Fibroblast of the aortic adventitia (primary cell): ENCODE measurements around the gene GGA1. TPM values are rescaled to one million over a fixed set of nuclear protein-coding genes. Genes with fewer than 3 reads are reported as not detected.
"Not testable (repeated sequence)": the region's sequence is repeated elsewhere in the genome, so short reads cannot be mapped to it uniquely, and the experiment has no call there.

Experiments used
- DNase-seq: peaks from one replicate; pipeline ENCODE4 v3.0.0-alpha.2; 2010; ENCODE audit warnings: low read depth
- H3K4me3 ChIP-seq: 2 replicates; pipeline ENCODE4 v1.5.1; 2011; ENCODE audit warnings: low read depth, mild to moderate bottlenecking, control low read depth, low read length, moderate library complexity
- CTCF ChIP-seq: IDR thresholded peaks from 2 replicates; pipeline ENCODE4 v1.5.1; 2011; ENCODE audit warnings: mild to moderate bottlenecking, low read length, control low read depth, inconsistent platforms; ENCODE audit not compliant: insufficient read depth
- total RNA-seq: library from RNA; depleted of rRNA; stranded (reverse); fragments of >200 nt; gene quantifications from 2 replicates; pipeline ENCODE4 v1.2.3, GENCODE V29; 2012; ENCODE audit warnings: low replicate concordance

Gene GGA1
- total RNA-seq, 1 donor: 35.0 TPM

- H3K4me3 ChIP-seq: no peak overlapping the region
- no peak for TF ChIP-seq CTCF
- DNase-seq: no peak
Measured at GRCh38 chr22:37650463-37651136, 42.0 kb downstream of the GGA1 start.

- DNase-seq: no peak
- H3K4me3 ChIP-seq: no peak overlapping the region
- TF ChIP-seq CTCF: no peak
Measured at GRCh38 chr22:37654563-37655251, 46.1 kb downstream of the GGA1 start.

- H3K4me3 ChIP-seq: no peak overlapping the region
- no peak for TF ChIP-seq CTCF
- no peak for DNase-seq
Measured at GRCh38 chr22:37655252-37655563, 46.6 kb downstream of the GGA1 start.

- not testable (repeated sequence) for DNase-seq, H3K4me3 ChIP-seq
Measured at GRCh38 chr22:37656583-37656982, 47.9 kb downstream of the GGA1 start.

- no peak for DNase-seq
- peak overlapping the region; percentile 74 for H3K4me3 ChIP-seq
- no peak for TF ChIP-seq CTCF
Measured at GRCh38 chr22:37657590-37658132, 49.0 kb downstream of the GGA1 start.

- no peak for TF ChIP-seq CTCF
- peak within 1 kb of the TSS; percentile 78 for H3K4me3 ChIP-seq
- DNase-seq: peak; percentile 100
Measured at GRCh38 chr22:37658133-37659065, 49.8 kb downstream of the GGA1 start, which contains the start of gene PDXP. Gene PDXP, plus strand, starts transcription at chr22:37658723. Its CDS starts 60 bp downstream, at chr22:37658783.
